Aorta (tissue), 5 donors: ENCODE results near the gene HOXA2. TPM values are rescaled to one million over a fixed set of nuclear protein-coding genes. Genes with fewer than 3 reads are reported as not detected.

Source experiments
- ATAC-seq: fragments of 200-7000 bp; cut with Tn5 transposase; one replicate; pipeline ENCODE4 v1.9.1; 2022; ENCODE audit warnings: moderate library complexity; ENCODE audit not compliant: low FRiP score
- DNase-seq, 2 donors: peaks; one replicate each; pipeline ENCODE4 v3.0.0-alpha.2; 2020
- H3K27ac ChIP-seq, 2 donors: one replicate each; pipeline ENCODE4 v1.5.1; 2013; ENCODE audit warnings: low read length in 2 of 2, mild to moderate bottlenecking in 2 of 2, moderate library complexity in 2 of 2, control low read depth in 1 of 2, inconsistent platforms in 1 of 2, low read depth in 1 of 2
- H3K27me3 ChIP-seq, 2 donors: one replicate each; pipeline ENCODE4 v1.6.1; 2013; ENCODE audit warnings: control low read depth in 1 of 2, low read length in 1 of 2, mild to moderate bottlenecking in 1 of 2, moderate library complexity in 1 of 2; ENCODE audit not compliant: insufficient read depth in 2 of 2, control insufficient read depth in 1 of 2
- H3K36me3 ChIP-seq, 2 donors: one replicate each; pipeline ENCODE4 v1.6.1; 2013; ENCODE audit warnings: control low read depth in 1 of 2, low read length in 1 of 2, mild to moderate bottlenecking in 1 of 2; ENCODE audit not compliant: insufficient read depth in 2 of 2, control insufficient read depth in 1 of 2
- H3K4me1 ChIP-seq, 2 donors: one replicate each; pipeline ENCODE4 v1.6.1; 2013; ENCODE audit warnings: low read length in 2 of 2, control low read depth in 1 of 2, mild to moderate bottlenecking in 1 of 2, moderate library complexity in 1 of 2; ENCODE audit not compliant: insufficient read depth in 2 of 2, control insufficient read depth in 1 of 2
- H3K4me3 ChIP-seq, 2 donors: one replicate each; pipeline ENCODE4 v1.5.1; 2013; ENCODE audit warnings: low read length in 2 of 2, control low read depth in 1 of 2, mild to moderate bottlenecking in 1 of 2
- H3K9me3 ChIP-seq: one replicate; pipeline ENCODE4 v1.6.1; 2013; ENCODE audit warnings: mild to moderate bottlenecking, low read length; ENCODE audit not compliant: control insufficient read depth
- WGBS, 2 donors: extraction: QIAGEN DNeasy Blood & Tissue Kit; methylation state at CpG; one replicate each; pipeline ENCODE4 v1.1.7; 2013; 5-methylcytosine and 5-hydroxymethylcytosine counted together
- intact Hi-C, 2 donors: fragments of 100-400 bp; cut with DNase I; formaldehyde crosslinking; loops; one replicate each; pipeline versions ENCODE4 v1.14.2 to v1.15.0; 2022
- polyA plus RNA-seq, 2 donors: library from polyadenylated mRNA; stranded (reverse); fragments of 200-250 nt; gene quantifications; one replicate each; pipeline ENCODE4 v1.2.3, GENCODE V29; 2013
- total RNA-seq, 2 donors: library from RNA; stranded (reverse); fragmentation: NEBNext Ultra II Directional; extraction: Animal tissue kit (Norgen Biotek cat#: 25700); gene quantifications; one replicate each; pipeline ENCODE4 v1.2.1, GENCODE V29; 2021
- donor health status: healthy with polysubstance abuse.
- donor health status: Bipolar disorder and iron deficiency.
- donor health status: DM: no; HTN: no; CAD: no.
- donor health status: DM: no; HTN: no; CAD: no.
- donor health status: DM: yes; HTN: yes; CAD: no.

Gene HOXA2
- total and polyA plus RNA-seq, 4 donors: 1.6 to 4.7 (median 2.9) TPM

GRCh38 chr7:27064159-27064558, 38.3 kb downstream of the HOXA2 start:
- WGBS, 2 donors: 22 to 26% methylated on average over 2 of the region's 2 CpGs
- Histone ChIP-seq H3K4me3 (no peak overlapping the region), H3K27me3 (no peaks in the 10 kb centered on the region), H3K36me3 (no peaks in the 10 kb centered on the region), H3K4me1 (no peaks in the 10 kb centered on the region), H3K9me3 (no peaks in the 10 kb centered on the region), H3K27ac (no peak overlapping the region)
- intact Hi-C loops: no loop called here
- DNase-seq (no peak), ATAC-seq (no peak)

DNA sequence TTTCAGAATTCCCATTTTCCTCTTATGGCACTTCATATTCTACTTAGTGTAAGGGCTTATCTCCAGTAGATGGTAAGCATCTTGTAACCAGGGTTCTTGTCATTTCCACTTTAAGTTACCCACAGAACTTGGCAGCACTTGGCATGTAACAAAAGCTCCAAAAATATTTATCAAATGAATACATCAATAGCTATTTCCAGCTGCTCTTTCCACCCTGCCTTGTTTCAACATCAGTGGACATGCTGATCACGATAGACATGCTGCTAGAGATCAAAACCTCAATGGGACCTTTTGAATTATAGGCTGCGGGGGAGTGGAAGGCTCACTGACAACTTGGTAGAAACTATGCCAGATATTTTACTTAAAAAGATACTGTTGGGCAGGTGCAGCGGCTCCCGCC, 39.5 kb downstream of the HOXA2 start:
- no peak for ATAC-seq
- Histone ChIP-seq H3K27me3 (no peaks in the 10 kb centered on the region), H3K27ac (no peak overlapping the region), H3K9me3 (no peaks in the 10 kb centered on the region), H3K36me3 (no peaks in the 10 kb centered on the region), H3K4me3 (no peak overlapping the region), H3K4me1 (no peaks in the 10 kb centered on the region)
- intact Hi-C loops: no loop called here
- no peak for DNase-seq
- WGBS, 2 donors: 94 to 96% methylated on average over 4 of the region's 4 CpGs

- H3K27me3 ChIP-seq: no peaks in the 10 kb centered on the region
- H3K36me3 ChIP-seq: no peaks in the 10 kb centered on the region
- no peak overlapping the region for H3K4me3 ChIP-seq
- no peaks in the 10 kb centered on the region for H3K9me3 ChIP-seq
- intact Hi-C loops: no loop called here
- WGBS, 2 donors: 47 to 49% methylated on average over 3 of the region's 3 CpGs
- ATAC-seq (no peak), DNase-seq (no peak)
- no peak overlapping the region for H3K27ac ChIP-seq
- H3K4me1 ChIP-seq: no peaks in the 10 kb centered on the region
Observed at GRCh38 chr7:27053153-27053552, 49.3 kb downstream of the HOXA2 start.

DNA sequence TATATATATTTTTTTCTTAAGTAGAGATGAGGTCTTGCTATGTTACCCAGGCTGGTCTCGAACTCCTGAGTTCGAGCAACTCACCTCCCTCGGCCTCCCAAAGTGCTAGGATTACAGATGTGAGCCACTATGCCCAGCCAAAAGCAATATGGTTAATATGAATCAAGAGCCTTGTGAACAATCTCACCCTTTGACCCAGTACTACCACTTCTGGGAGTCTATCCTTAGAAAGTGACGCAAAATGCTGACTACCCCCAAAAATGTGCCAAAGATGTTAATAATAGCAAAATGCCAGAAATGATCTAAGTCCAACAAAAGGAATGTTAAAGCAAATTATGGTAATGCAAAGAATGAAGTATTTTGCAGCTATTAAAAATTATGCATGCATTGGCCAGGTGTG, 51.0 kb downstream of the HOXA2 start:
- Histone ChIP-seq H3K4me1 (no peaks in the 10 kb centered on the region), H3K4me3 (no peak overlapping the region), H3K27me3 (no peaks in the 10 kb centered on the region), H3K36me3 (no peaks in the 10 kb centered on the region), H3K27ac (no peak overlapping the region), H3K9me3 (no peaks in the 10 kb centered on the region)
- DNase-seq: no peak
- intact Hi-C loops: no loop called here
- WGBS, 2 donors: 36 to 49% methylated on average over 4 of the region's 4 CpGs
- no peak for ATAC-seq

Other genes with a start within 250 kb of the HOXA2 start
- 10 to 100 TPM; 43.4 to 48.5 TPM for gene SKAP2, start 238.1 kb downstream of the HOXA2 start, total RNA-seq
- 10 to 100 TPM; 11.4 to 12.4 TPM for gene SKAP2, start 238.1 kb downstream of the HOXA2 start, polyA plus RNA-seq
- gene HOXA1, start 6.7 kb downstream of the HOXA2 start, total RNA-seq: 1 to 10 TPM; 1.3 to 1.6 TPM
- gene HOXA1, start 6.7 kb downstream of the HOXA2 start, polyA plus RNA-seq: under 1 TPM; 0.59 to 0.88 TPM
- gene HOXA4, start 28.1 kb upstream of the HOXA2 start, total RNA-seq: 10 to 100 TPM in 1 of 2 donors, 1 to 10 TPM in 1; 5.6 to 11.6 TPM
- 10 to 100 TPM in 1 of 2 donors, 1 to 10 TPM in 1; 2.6 to 10.1 TPM for gene HOXA4, start 28.1 kb upstream of the HOXA2 start, polyA plus RNA-seq
- gene HOXA5, start 41.0 kb upstream of the HOXA2 start, total RNA-seq: 10 to 100 TPM in 1 of 2 donors, 1 to 10 TPM in 1; 8.0 to 11.8 TPM
- gene HOXA5, start 41.0 kb upstream of the HOXA2 start, polyA plus RNA-seq: 1 to 10 TPM; 1.6 to 2.7 TPM
- gene HOXA6, start 45.1 kb upstream of the HOXA2 start, total RNA-seq: 1 to 10 TPM; 6.3 to 7.6 TPM
- under 1 TPM in 1 of 2 donors, not detected in 1; 0.97 TPM for gene HOXA6, start 45.1 kb upstream of the HOXA2 start, polyA plus RNA-seq
- 10 to 100 TPM in 1 of 2 donors, 1 to 10 TPM in 1; 9.6 to 20.8 TPM for gene HOXA3, start 49.9 kb upstream of the HOXA2 start, total RNA-seq
- gene HOXA3, start 49.9 kb upstream of the HOXA2 start, polyA plus RNA-seq: 10 to 100 TPM in 1 of 2 donors, 1 to 10 TPM in 1; 3.8 to 12.2 TPM
- 1 to 10 TPM; 4.7 to 9.3 TPM for gene HOXA7, start 54.0 kb upstream of the HOXA2 start, total RNA-seq
- 1 to 10 TPM; 2.4 to 3.3 TPM for gene HOXA7, start 54.0 kb upstream of the HOXA2 start, polyA plus RNA-seq
- 1 to 10 TPM; 1.6 to 5.8 TPM for gene HOXA9, start 62.9 kb upstream of the HOXA2 start, total RNA-seq
- 1 to 10 TPM; 1.5 to 3.1 TPM for gene HOXA9, start 62.9 kb upstream of the HOXA2 start, polyA plus RNA-seq
- gene HOXA10, start 71.6 kb upstream of the HOXA2 start, total RNA-seq: 10 to 100 TPM in 1 of 2 donors, 1 to 10 TPM in 1; 1.5 to 11.2 TPM
- gene HOXA10, start 71.6 kb upstream of the HOXA2 start, polyA plus RNA-seq: 1 to 10 TPM; 3.4 to 3.6 TPM
- gene HOXA11, start 82.5 kb upstream of the HOXA2 start, total RNA-seq: under 1 TPM in 1 of 2 donors, not detected in 1; 0.81 TPM
- gene HOXA11, start 82.5 kb upstream of the HOXA2 start, polyA plus RNA-seq: under 1 TPM in 1 of 2 donors, not detected in 1; 0.13 TPM
- not detected for gene HOXA13, start 97.4 kb upstream of the HOXA2 start, total RNA-seq
- gene HOXA13, start 97.4 kb upstream of the HOXA2 start, polyA plus RNA-seq: under 1 TPM in 1 of 2 donors, not detected in 1; 0.38 TPM
- not detected for gene EVX1, start 140.1 kb upstream of the HOXA2 start, total RNA-seq
- gene EVX1, start 140.1 kb upstream of the HOXA2 start, polyA plus RNA-seq: not detected